Measurements from ENCODE around the gene ZNF580. TPM values are rescaled to one million over a fixed set of nuclear protein-coding genes. Genes with fewer than 3 reads are reported as not detected.

ZNF580 gene
- total and polyA plus RNA-seq, 2 of the 8 experiments (the other 6 are each of a cell fraction or from before 2014, with no cell fraction given) = 12.0 to 24.6 TPM

DNA sequence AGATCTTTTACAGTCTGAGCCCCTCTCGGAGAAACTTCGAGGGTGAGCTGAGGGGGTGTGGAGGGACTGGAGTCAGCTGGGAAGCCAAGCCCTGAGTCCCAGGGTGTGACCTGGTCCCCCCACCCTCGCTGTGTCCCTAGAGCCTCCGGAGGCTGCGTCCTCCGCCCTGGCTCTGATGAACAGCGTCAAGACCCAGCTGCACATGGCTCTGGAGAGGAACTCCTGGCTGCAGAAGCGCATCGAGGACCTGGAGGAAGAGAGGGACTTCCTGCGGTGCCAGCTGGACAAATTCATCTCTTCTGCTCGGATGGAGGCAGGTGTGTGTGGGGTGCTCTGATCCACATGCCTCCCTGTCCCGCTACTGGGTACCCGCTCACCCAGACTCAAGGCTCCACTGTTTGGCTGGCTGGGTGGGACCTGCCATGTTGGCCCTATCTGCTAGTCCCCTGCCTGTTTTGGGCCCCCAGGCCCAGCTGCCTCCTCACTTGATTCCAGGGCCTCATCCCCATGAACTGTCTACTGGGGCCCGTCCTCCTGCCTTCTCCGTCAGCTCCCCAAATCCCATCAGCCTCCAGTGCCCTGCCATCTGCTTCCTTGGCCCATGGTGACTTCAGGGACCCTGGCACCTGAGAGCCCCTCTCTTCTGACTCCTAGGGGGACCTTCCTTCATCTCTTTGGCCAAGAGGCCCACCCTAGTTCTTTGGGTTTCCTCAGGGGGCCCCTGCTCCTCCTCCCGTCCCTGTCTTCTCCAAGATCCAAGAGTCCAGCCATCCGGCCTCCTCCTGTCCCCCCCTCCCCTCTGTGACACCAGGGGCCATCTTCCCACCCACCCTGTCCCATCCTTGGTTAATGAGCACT is 8.7 kb downstream of the ZNF580 start:
- Histone ChIP-seq H3K4me1 (replicated peaks in 1 of 4; ENCODE audit: control insufficient read depth in 3 of 4, insufficient read depth in 4 of 4, low read length in 3 of 4) (peaks cover 0 to 10% (median 5%) of the 10 kb centered on the region in 4 experiments; a peak in 6 of 7 replicates), H2BK15ac (ENCODE audit: low read length) (no peak overlapping the region), H3K36me3 (ENCODE audit: control insufficient read depth in 2 of 4, insufficient read depth in 4 of 4, low read length in 3 of 4) (peaks cover 7 to 13% (median 11%) of the 10 kb centered on the region in 4 experiments), H2BK12ac (ENCODE audit: low read depth, low read length) (no peak overlapping the region), H3K9ac (replicated peaks in 1 of 4; ENCODE audit: extremely low read depth in 1 of 4, low read depth in 3 of 4, low read length in 3 of 4) (no peak overlapping the region), H3K4me2 (ENCODE audit: insufficient read depth in 1 of 2, low read depth in 2 of 2, low read length in 2 of 2) (peak overlapping the region in 1 of 2 experiments; percentile 78; a peak in 2 of 4 replicates), H3K4me3 (ENCODE audit: extremely low read depth in 1 of 4, insufficient read depth in 2 of 4, low read depth in 3 of 4, low read length in 4 of 4) (no peak overlapping the region), H2BK20ac (ENCODE audit: low read length) (no peak overlapping the region), H3K23me2 (ENCODE audit: low read depth, low read length) (peaks cover 11% of the 10 kb centered on the region), H4K91ac (replicated peaks; ENCODE audit: insufficient read length, low read length) (no peak overlapping the region), H3K14ac (ENCODE audit: insufficient read length) (no peak overlapping the region), H2BK120ac (replicated peaks; ENCODE audit: low read depth, low read length) (no peak overlapping the region), H3K4ac (replicated peaks; ENCODE audit: insufficient read length, low read depth, low read length) (no peak overlapping the region), H3K79me1 (ENCODE audit: low read depth, low read length) (peaks cover 10% of the 10 kb centered on the region), H3K9me3 (ENCODE audit: insufficient read depth in 2 of 2, low read depth in 1 of 2, low read length in 1 of 2) (no peaks in the 10 kb centered on the region), H2AK5ac (ENCODE audit: low read depth, low read length) (no peak overlapping the region), H3K27me3 (replicated peaks in 1 of 4; ENCODE audit: control insufficient read depth in 3 of 4, extremely low read depth in 1 of 4, insufficient read depth in 3 of 4, low read length in 3 of 4) (no peaks in the 10 kb centered on the region), H2AFZ (ENCODE audit: low read length) (no peak overlapping the region), H3K18ac (ENCODE audit: extremely low read depth, low read length) (no peak overlapping the region), H4K20me1 (replicated peaks in 1 of 2; ENCODE audit: control insufficient read depth in 1 of 2, insufficient read depth in 2 of 2, low read length in 2 of 2) (peaks cover 0 to 4% of the 10 kb centered on the region in 2 experiments), H3K27ac (ENCODE audit: low read depth, low read length) (no peak overlapping the region), H2BK5ac (ENCODE audit: low read depth, low read length) (no peak overlapping the region), H4K8ac (ENCODE audit: extremely low read depth, insufficient read depth, low read length) (peak overlapping the region; percentile 63), H3K23ac (ENCODE audit: insufficient read length) (no peak overlapping the region), H3K56ac (replicated peaks; ENCODE audit: insufficient read length, low read depth, low read length) (no peak overlapping the region), H4K5ac (ENCODE audit: insufficient read length, low read depth, low read length) (no peak overlapping the region), H3K79me2 (ENCODE audit: control insufficient read depth in 1 of 2, insufficient read depth in 2 of 2, low read length in 2 of 2) (peaks cover 0 to 13% of the 10 kb centered on the region in 2 experiments; a peak in 3 of 4 replicates)
- ChIA-PET POLR2A (ENCODE audit: partially characterized antibody) (interaction anchor here (0.7 to 9.2 kb wide), 8 partner anchors 7 to 242 kb away, joined by 3 to 96 read pairs (median 4); partner anchors contain the start of genes UBE2S, ZNF580 and ZNF865), CTCF (ENCODE audit: partially characterized antibody) (interaction anchor here (0.6 to 6.9 kb wide), 4 partner anchors 12 to 25 kb away, joined by 3 to 56 read pairs (median 16); no protein-coding TSS in a partner anchor)
- 94% methylated on average over 15 of the region's 17 CpGs; no CpG with 5 or more reads in 1 of the 2 experiments for WGBS, 2 experiments (ENCODE audit: extremely low coverage in 1 of 2, insufficient coverage in 1 of 2, insufficient read length in 1 of 2, insufficient replicate concordance in 2 of 2, low coverage in 1 of 2, low lambda C conversion rate in 2 of 2, missing lambda C conversion rate in 1 of 2)
- TF ChIP-seq NANOG (IDR thresholded peaks at IDR 0.05; ENCODE audit: insufficient read depth, low read depth, low read length, poor library complexity, severe bottlenecking) (no peak), HDAC6 (IDR thresholded peaks at IDR 0.05; ENCODE audit: low read depth, low read length) (no peak), CTCF (IDR thresholded peaks at IDR 0.05; ENCODE audit: control extremely low read depth in 1 of 3, insufficient read depth in 1 of 3, low read depth in 1 of 3, low read length in 3 of 3) (no peak), SIX5 (IDR thresholded peaks at IDR 0.05; ENCODE audit: low read depth, low read length) (no peak), PHF8 (conservative IDR thresholded peaks at IDR 0.05; ENCODE audit: low read depth, low read length) (no peak), CHD1 (IDR thresholded peaks at IDR 0.05; ENCODE audit: low read depth, low read length) (no peak), EP300 (IDR thresholded peaks at IDR 0.05; ENCODE audit: borderline replicate concordance in 1 of 2, low read depth in 2 of 2, low read length in 2 of 2) (no peak)
- FAIRE-seq (no peak), DNase-seq (ENCODE audit: low read depth in 1 of 2, low spot score in 2 of 2) (no peak)

Measured in H1 (cell line).